NCI-H345 treated with DMSO at 0.1 percent for 48 hours (cell line): Measurements from ENCODE around the gene SUGP2.

Experiments used
- DNase-seq: peaks from one replicate; lab custom pipeline; 2025; ENCODE audit not compliant: unreplicated experiment; lab: John Stamatoyannopoulos, UW

SUGP2 gene

DNA sequence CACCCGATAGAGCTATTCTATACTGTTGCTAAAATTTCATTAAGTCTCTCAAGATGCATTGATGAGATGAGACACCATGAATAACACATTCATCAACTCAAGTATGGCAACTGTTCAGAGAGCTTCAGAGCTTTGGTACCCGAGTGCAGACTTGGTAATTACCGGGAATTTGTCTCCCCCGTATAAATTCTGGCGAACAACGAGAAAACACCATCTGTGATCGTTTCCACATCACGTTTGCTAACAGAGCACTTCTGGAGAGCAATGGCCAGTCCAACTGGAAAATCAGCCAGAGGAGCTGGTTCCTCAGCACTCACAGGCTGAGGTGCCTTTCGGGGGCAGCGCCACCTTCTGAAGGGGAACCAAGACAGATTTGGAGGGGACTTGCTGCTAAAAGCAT lies 40.2 kb downstream of the SUGP2 start:
- DNase-seq = no peak

DNA sequence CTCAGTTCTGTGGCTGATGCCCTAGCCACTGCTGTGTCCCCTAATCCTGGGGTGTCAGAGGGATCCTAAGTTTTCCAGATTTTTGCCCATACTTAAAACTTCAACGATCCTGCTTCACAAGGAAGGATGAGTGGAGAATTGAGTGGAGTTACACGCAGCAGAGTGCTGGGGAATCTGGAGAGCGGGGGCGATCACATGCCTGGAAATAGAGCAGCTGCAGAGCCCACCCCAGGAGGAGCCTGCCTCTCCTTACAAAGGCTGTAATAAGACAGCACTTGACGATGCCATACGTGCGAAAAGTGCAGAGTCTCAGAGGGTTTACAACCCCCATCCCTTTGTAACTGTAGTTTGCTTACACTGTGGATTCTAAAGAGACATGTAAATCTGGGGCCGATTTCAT lies 40.6 kb downstream of the SUGP2 start:
- DNase-seq = no peak

- DNase-seq = no peak
These were observed 41.8 kb downstream of the SUGP2 start for GRCh38 chr19:18991468-18991867.

GRCh38 chr19:18991006-18991405 lies 42.3 kb downstream of the SUGP2 start:
- no peak for DNase-seq

GRCh38 chr19:18990128-18990708 lies 43.1 kb downstream of the SUGP2 start:
- no peak for DNase-seq

DNA sequence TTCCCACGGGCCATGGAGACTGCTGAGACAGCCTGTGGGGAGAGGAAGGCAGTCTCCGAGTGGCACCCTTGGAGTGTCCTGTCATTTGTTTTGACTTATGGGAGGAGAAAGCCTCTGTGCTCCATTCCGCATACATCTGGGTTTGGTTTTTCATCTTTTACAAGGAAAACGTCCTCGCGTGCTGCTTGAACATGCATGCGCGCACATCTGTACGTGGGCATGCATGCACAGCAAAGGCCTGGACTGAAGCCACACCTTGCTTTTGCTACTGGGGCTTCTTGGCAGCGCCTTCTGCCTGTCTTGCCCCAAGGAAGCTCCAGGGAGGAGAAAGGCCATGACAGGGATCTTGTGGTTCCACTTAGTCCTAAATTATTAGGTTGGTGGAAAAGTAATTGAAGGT lies 44.0 kb downstream of the SUGP2 start:
- DNase-seq = no peak

DNA sequence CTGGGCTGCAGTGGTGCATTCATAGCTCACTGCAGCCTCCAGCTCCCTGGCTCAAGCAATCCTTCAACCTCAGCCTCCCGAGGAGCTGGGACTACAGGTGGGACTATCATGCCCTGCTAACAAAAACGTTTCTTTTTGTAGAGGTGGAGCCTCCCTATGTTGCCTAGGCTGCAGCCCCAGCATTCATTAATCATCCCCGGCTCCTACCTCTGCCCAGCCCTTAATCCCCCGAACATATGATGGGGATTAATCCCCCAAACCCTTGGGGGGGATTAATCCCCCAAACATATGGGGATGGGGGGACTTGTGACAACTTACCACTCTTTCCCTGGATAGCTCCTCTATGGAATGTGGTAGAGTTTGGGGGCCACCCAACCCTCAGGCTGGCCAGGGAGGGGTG lies 45.9 kb downstream of the SUGP2 start:
- DNase-seq = no peak

DNA sequence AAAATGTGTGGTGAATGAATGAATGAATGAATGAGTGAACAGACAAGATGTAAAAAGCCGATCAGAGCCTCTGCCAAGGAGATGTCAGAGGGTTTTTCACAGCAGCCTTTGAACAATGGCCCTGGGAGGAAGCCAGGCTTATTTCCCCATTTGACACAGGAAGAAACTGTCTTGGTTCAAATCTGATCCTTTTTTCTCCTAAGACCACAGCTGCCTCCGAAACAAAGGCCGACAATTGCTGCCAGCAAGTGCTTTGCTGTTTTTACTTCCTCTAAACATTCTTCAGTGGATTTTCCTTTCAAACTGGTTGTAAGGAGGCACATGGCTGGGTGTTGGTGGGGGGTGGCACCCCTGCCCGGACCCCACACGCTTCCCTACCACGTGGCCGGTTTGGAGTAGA lies 48.1 kb downstream of the SUGP2 start:
- no peak for DNase-seq

GRCh38 chr19:18984251-18984650 lies 49.1 kb downstream of the SUGP2 start:
- DNase-seq = no peak

DNA sequence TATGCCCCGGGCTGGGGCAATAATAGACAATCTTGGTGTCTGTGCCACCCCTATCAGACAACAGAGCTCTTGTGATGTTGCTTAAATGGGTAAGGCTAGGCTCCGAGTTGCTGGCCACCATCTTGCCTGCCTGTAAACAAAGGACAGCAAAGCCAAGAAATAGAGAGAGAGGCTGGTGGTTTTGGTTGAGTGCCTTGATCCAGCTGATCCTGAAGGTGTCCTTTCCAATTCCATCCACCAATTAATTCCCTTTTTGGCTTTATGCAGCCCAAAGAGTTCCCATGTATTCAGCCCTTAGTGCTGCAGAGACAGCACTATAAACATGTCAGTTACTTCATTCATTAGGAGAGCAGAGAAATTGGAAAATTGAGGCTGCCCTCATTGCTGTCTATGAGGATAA lies 50.6 kb downstream of the SUGP2 start:
- no peak for DNase-seq

DNA sequence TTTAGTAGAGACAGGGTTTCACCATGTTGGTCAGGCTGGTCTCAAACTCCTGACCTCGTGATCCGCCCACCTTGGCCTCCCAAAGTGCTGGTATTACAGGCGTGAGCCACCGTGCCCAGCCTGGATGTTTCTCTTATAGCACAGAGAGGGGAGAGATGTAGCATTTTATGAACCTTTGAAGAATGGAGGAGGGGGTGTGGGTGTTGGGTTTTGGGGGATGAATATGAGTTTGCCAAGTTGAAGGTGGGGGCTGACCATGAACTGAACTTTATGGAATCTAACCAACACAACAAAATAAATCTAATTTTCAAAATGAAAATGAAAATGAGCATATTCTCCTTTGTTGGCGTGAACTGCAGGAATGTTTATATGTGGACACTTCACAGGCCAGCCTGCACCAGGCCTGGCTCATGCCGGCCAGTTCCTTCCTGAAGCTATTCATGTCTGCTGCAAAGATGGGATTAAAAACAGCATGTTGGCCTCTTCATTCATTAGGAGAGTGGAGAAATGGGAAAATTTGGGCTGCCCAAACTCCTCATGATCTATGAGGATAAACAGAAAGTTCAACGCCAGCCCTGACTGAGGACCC lies 52.8 kb downstream of the SUGP2 start:
- DNase-seq = no peak

GRCh38 chr19:18978616-18979015 lies 54.7 kb downstream of the SUGP2 start:
- no peak for DNase-seq

DNA sequence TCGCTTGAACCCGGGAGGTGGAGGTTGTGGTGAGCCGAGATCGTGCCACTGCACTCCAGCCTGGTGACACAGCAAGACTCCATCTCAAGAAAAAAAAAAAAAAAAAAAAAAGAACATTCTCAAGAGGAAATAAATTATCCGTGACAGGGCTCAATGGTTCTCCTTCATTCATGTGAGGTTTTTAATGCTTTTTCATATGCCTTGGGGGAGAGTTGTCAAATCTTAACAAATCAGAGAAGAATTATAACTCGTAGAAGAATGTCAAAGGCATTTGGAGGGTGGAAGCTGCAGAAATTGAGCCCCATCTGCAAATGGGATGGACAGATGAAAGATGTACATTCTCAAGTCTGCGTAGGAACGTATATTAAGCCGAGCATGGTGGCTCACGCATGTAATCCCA lies 57.4 kb downstream of the SUGP2 start:
- no peak for DNase-seq

GRCh38 chr19:18975011-18975410 lies 58.3 kb downstream of the SUGP2 start:
- no peak for DNase-seq

- DNase-seq = no peak
These were observed 60.5 kb downstream of the SUGP2 start for GRCh38 chr19:18972851-18973250.

GRCh38 chr19:18972301-18972811 lies 61.0 kb downstream of the SUGP2 start:
- DNase-seq = no peak

DNA sequence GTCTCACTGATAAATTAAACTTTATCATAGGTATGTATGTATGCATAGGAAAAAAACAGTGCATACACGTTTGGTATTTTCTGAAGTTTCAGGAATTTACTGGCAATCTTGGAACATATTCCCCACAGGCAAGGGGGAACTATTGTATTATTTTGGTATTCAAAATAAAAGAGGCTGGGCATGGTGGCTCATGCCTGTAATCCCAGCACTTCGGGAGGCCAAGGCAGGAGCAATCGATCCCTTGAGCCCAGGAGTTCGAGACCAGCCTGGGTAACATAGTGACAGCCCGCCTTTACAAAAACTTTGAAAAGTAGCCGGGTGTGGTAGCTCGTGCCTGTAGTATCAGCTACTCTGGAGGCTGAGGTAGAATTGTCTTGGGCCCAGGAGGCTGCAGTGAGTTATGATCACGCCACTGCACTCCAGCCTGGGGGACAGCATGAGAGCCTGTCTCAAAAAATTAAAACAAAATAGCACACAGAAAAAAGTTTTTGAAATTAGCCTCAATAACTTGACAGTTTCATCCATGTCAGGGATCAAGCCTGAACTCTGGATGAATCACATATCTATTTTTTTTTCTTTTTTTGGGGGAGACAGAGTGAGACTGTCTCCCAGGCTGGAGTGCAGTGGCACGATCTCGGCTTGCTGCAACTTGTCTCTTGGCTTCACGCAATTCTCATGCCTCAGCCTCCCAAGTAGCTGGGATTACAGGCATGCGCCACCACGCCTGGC lies 63.2 kb downstream of the SUGP2 start:
- DNase-seq = no peak

GRCh38 chr19:18967358-18968146 lies 65.8 kb downstream of the SUGP2 start:
- no peak for DNase-seq

DNA sequence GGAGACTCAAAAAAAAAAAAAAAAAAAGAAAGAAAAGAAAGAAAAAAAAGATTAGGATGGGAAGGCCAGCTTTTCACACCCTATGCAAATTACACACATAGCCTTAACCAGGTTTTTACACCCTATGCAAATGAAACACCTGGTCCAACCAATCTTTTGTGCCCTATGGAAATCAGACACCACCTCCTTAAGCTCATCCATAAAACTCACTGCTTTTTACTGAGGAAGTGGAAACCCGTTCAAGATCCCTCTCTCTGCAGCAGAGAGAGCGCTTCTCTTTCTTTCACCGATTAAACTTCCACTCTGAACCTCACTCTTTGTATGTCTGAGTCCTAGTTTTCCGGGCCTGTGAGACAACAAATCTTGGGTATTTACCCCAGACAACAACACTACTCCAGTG lies 67.0 kb downstream of the SUGP2 start:
- DNase-seq = no peak

- no peak for DNase-seq
These were observed 69.2 kb downstream of the SUGP2 start for GRCh38 chr19:18964121-18964520.

DNA sequence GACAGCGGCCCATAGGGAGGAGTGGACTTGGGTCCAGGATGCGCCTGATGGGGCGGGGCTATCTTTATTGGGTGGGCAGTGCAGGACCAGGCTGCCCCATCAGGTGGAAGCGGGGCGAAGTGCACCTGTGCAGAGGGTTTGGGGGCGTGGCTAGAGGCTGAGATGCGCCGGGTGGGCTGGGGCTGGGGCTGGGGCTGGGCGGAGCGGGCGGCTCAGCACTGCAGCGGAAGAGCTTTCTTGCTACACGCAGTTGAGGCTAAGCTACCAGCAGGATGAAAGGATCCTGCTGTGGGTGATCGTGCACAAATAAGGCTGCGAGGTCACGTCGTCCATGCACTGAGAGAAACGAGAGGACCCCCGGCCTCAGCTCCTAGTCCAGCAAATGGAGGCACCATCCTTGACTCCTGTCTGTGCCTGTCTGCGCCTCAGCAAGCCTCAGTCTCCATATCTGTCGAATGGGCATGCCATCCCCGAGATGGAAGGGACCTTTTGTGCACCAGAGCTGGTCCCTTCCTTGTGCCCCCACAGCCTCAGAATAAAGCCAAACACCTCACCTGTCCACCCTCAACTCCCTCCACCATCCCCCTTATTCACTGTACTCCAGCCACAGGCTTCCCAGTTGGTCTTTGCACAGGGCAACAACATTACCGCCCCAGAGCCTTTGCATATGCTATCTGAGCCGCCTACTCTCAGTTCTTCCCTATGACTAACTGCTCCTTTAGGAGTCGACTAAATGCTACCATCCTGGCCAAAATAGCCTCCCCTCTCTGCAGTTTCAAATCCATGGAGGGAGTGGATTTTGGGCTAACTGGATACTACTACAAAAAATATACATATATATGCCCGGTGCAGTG lies 71.3 kb downstream of the SUGP2 start:
- no peak for DNase-seq
